HepG2 (cell line): Measurements from ENCODE around the gene CHST12. TPM values are rescaled to one million over a fixed set of nuclear protein-coding genes. Genes with fewer than 3 reads are reported as not detected.

Experiments used
- ATAC-seq: fragments of 200-7000 bp; cut with Tn5 transposase; 3 replicates; pipeline ENCODE4 v1.9.1; 2020; ENCODE audit warnings: mild to moderate bottlenecking, moderate library complexity
- BruUV-seq: library from RNA; stranded (reverse); fragments of 400-500 nt; replicated peaks from 2 replicates; lab custom pipeline; 2021; lab: Mats Ljungman, UMichigan
- CTCF ChIA-PET: fragments of 300-600 bp; formaldehyde crosslinking; extraction: SDS; loops from one replicate; lab custom pipeline; 2021; ENCODE audit warnings: low total read pairs, inconsistent platforms, low intra/inter-chr PET ratio; lab: Yijun Ruan, JAX
- POLR2A ChIA-PET: fragments of 350-600 bp; sonication (Branson Sonifier 250); formaldehyde crosslinking; loops from one replicate; lab custom pipeline; 2020; ENCODE audit warnings: antibody characterized with exemption, inconsistent platforms; lab: Yijun Ruan, JAX
- DNase-seq: peaks from one replicate; pipeline ENCODE4 v3.0.0-alpha.2; 2015; ENCODE audit warnings: low spot score
- FAIRE-seq: peaks from 3 replicates; lab custom pipeline; 2011; peaks lifted over from hg19 to GRCh38; lab: Jason Lieb, UNC
- H2AFZ ChIP-seq: one replicate; pipeline ENCODE4 v1.6.1; 2011; ENCODE audit warnings: low read length, inconsistent platforms
- H3K27ac ChIP-seq: fragments of 300-600 bp; 3 replicates; pipeline ENCODE4 v1.8.0; 2011; ENCODE audit warnings: mixed run types, mild to moderate bottlenecking, mixed read lengths, low read length, inconsistent platforms; ENCODE audit not compliant: insufficient read depth; ENCODE audit errors: extremely low read length
- H3K27me3 ChIP-seq, 2 experiments: fragments of 200-600 bp in 1 of 2; 2 replicates in 1 of 2; 3 replicates in 1 of 2; pipeline versions ENCODE4 v1.6.0 to v1.8.0; 2011; ENCODE audit warnings: low read length in 2 of 2, mild to moderate bottlenecking in 2 of 2, moderate library complexity in 2 of 2, inconsistent platforms in 1 of 2; ENCODE audit not compliant: insufficient read depth in 2 of 2, control insufficient read depth in 1 of 2
- H3K36me3 ChIP-seq, 2 experiments: fragments of 200-600 bp in 1 of 2; replicated peaks in 1 of 2; 2 replicates in 1 of 2; 3 replicates in 1 of 2; pipeline versions ENCODE4 v1.5.1 to v1.8.0; 2011; ENCODE audit warnings: low read length in 2 of 2, inconsistent platforms in 1 of 2; ENCODE audit not compliant: insufficient read depth in 2 of 2, control insufficient read depth in 1 of 2
- H3K4me1 ChIP-seq: 2 replicates; pipeline ENCODE4 v1.5.1; 2012; ENCODE audit warnings: low read length, inconsistent platforms; ENCODE audit not compliant: insufficient read depth
- H3K4me2 ChIP-seq: 2 replicates; pipeline ENCODE4 v1.6.0; 2011; ENCODE audit warnings: low read depth, low read length, inconsistent platforms
- H3K4me3 ChIP-seq, 3 experiments: fragments of 200-600 bp in 1 of 3; sonication (generic), shearing (Covaris generic) in 1 of 3; replicated peaks in 1 of 3; 2 replicates each; pipeline ENCODE4 v1.5.1; 2011 to 2016; ENCODE audit warnings: low read length in 3 of 3, inconsistent platforms in 2 of 3, low read depth in 2 of 3, mild to moderate bottlenecking in 2 of 3, control low read depth in 1 of 3, mixed read lengths in 1 of 3; ENCODE audit not compliant: insufficient read depth in 1 of 3
- H3K79me2 ChIP-seq: one replicate; pipeline ENCODE4 v1.6.1; 2011; ENCODE audit warnings: low read length, inconsistent platforms; ENCODE audit not compliant: insufficient read depth
- H3K9ac ChIP-seq: 2 replicates; pipeline ENCODE4 v1.6.0; 2011; ENCODE audit warnings: mild to moderate bottlenecking, low read depth, low read length, inconsistent platforms; ENCODE audit not compliant: insufficient read depth
- H3K9me3 ChIP-seq: 2 replicates; pipeline ENCODE4 v1.5.1; 2012; ENCODE audit warnings: mild to moderate bottlenecking, low read length
- H4K20me1 ChIP-seq: 2 replicates; pipeline ENCODE4 v1.6.0; 2011; ENCODE audit warnings: inconsistent platforms, mild to moderate bottlenecking, low read length, moderate library complexity; ENCODE audit not compliant: insufficient read depth
- AGO1 ChIP-seq: fragments of 200-400 bp; formaldehyde crosslinking; IDR thresholded peaks from 2 replicates; pipeline ENCODE4 v1.6.1; 2017; ENCODE audit warnings: mild to moderate bottlenecking, low read depth, low read length, moderate library complexity; ENCODE audit not compliant: poor library complexity, severe bottlenecking
- AGO2 ChIP-seq: fragments of 200-400 bp; formaldehyde crosslinking; optimal IDR thresholded peaks from 2 replicates; pipeline ENCODE3; 2017; ENCODE audit warnings: mild to moderate bottlenecking, low read depth, low read length, moderate library complexity
- BRF2 ChIP-seq: sonication (generic); formaldehyde crosslinking; IDR thresholded peaks from 2 replicates; pipeline ENCODE4 v1.8.1; 2022; ENCODE audit warnings: mild to moderate bottlenecking, missing genetic modification reagents
- ETV5 ChIP-seq: IDR thresholded peaks from 2 replicates; pipeline ENCODE4 v1.6.1; 2018; ENCODE audit warnings: missing biosample characterization, missing genetic modification reagents, inconsistent platforms, borderline replicate concordance
- NCOR1 ChIP-seq: fragments of 200-600 bp; sonication (generic); IDR thresholded peaks from 2 replicates; pipeline ENCODE4 v1.7.0; 2017; ENCODE audit warnings: antibody characterized with exemption, low read length, borderline replicate concordance
- PLRG1 ChIP-seq: fragments of 450-650 bp; conservative IDR thresholded peaks from 2 replicates; pipeline ENCODE4 v1.6.1; 2016
- RXRA ChIP-seq: sonication (generic); formaldehyde crosslinking; IDR thresholded peaks from 2 replicates; pipeline ENCODE4 v1.5.1; 2020; ENCODE audit warnings: missing genetic modification reagents
- XRCC5 ChIP-seq: fragments of 200-400 bp; formaldehyde crosslinking; optimal IDR thresholded peaks from 2 replicates; pipeline ENCODE3; 2017; ENCODE audit warnings: mild to moderate bottlenecking, low read length
- ZFP82 ChIP-seq: sonication (generic); formaldehyde crosslinking; IDR thresholded peaks from 2 replicates; pipeline ENCODE4 v1.5.1; 2020; ENCODE audit warnings: mild to moderate bottlenecking, missing genetic modification reagents, borderline replicate concordance
- ZNF138 ChIP-seq: sonication (generic); formaldehyde crosslinking; IDR thresholded peaks from 2 replicates; pipeline ENCODE4 v1.5.0; 2020; ENCODE audit warnings: mild to moderate bottlenecking, low read depth, missing genetic modification reagents
- ZNF781 ChIP-seq: sonication (generic); formaldehyde crosslinking; IDR thresholded peaks from 2 replicates; pipeline ENCODE4 v1.5.1; 2020; ENCODE audit warnings: borderline replicate concordance, mild to moderate bottlenecking, missing genetic modification reagents; ENCODE audit errors: not compliant biosample characterization
- WGBS: methylation state at CpG from one replicate; pipeline ENCODE4 v1.1.6; 2017; ENCODE audit warnings: low lambda C conversion rate; 5-methylcytosine and 5-hydroxymethylcytosine counted together
- in situ Hi-C: cut with HindIII; loops from 2 replicates; pipeline ENCODE4 v1.10.0; 2017; ENCODE audit warnings: low pct_unique_long_range_greater_than_20kb; ENCODE audit not compliant: extremely low pct_ligation_motif_present
- intact Hi-C: fragments of 100-400 bp; cut with micrococcal nuclease; formaldehyde crosslinking; loops from one replicate; pipeline ENCODE4 v1.10.0; 2022; ENCODE audit not compliant: unreplicated experiment
- polyA plus RNA-seq, 8 experiments: library from polyadenylated mRNA; depleted of rRNA in 3 of 8; stranded (reverse) in 7 of 8; unstranded in 1 of 8; fragments of >200 nt; fragmentation: Illumina TruSeq in 4 of 8; extraction: Trizol in 4 of 8; gene quantifications; 2 replicates each; pipeline versions ENCODE4 v1.2.1 to v1.2.3, GENCODE V29; 2011 to 2016; ENCODE audit warnings: low read depth in 4 of 8, missing spikeins in 1 of 8, mixed read lengths in 1 of 8; ENCODE audit not compliant: insufficient read depth in 1 of 8
- total RNA-seq, 5 experiments: library from RNA; depleted of rRNA; stranded (reverse); fragments of >200 nt; fragmentation: Illumina TruSeq; extraction: Trizol; gene quantifications; 2 replicates each; pipeline ENCODE4 v1.2.3, GENCODE V29; 2016; ENCODE audit warnings: low read depth in 1 of 5
- TF ChIP-seq, protein P1 (sequence below): sonication (generic); formaldehyde crosslinking; IDR thresholded peaks from 2 replicates; pipeline ENCODE4 v1.4.0; 2020; ENCODE audit warnings: missing genetic modification reagents

CHST12 gene
- total and polyA plus RNA-seq, 2 of the 13 experiments (the other 11 are each of a cell fraction or from before 2014, with no cell fraction given) = 6.4 to 15.8 TPM

DNA sequence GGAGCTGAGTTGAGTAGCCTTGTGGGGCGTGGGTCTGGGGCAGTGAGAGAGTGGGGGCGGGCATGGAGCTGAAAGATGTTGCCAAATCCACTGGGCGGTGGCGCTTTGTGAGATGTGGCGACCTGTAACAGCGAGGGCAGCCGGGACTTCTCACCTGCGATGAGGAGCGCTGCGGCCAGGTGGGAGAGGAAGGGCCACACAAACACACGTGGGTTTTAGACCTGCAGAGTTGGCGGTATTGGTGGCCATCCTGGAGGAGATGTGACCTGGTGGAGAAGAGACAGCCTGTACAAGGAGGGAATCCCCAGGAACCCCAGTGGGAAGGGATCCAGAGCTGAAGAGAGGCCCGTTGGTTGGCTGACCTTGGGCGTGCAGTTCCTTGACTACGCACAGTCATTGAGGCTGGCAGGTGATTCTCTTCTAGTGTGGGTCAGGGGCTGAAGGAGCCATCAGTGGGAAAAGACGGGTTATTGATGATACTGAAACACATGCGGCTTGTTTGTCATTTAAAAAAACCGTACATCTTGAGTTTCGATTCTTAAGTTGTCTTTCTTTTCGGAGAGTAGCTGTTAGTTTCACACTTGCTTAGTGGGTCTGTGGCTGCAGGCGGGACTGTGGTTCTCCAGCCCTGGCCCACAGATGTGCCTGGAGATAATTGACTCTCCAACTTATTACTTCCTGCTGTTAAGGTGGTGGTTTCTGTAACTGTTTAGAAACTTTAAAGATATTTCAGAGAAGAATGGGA is 2.4 kb downstream of the CHST12 start:
- Histone ChIP-seq H3K27me3 (no peaks in the 10 kb centered on the region), H3K36me3 (no peaks in the 10 kb centered on the region), H4K20me1 (peaks cover 8% of the 10 kb centered on the region; the same call in 1 of the 2 replicates), H3K79me2 (peaks cover 37% of the 10 kb centered on the region), H3K4me3 (peak overlapping the region in 1 of 3 experiments; percentile 80; a peak in 1 of 6 replicates), H3K4me1 (peaks cover 47% of the 10 kb centered on the region), H3K9ac (no peak overlapping the region), H3K9me3 (no peaks in the 10 kb centered on the region), H3K27ac (no peak overlapping the region), H2AFZ (no peak overlapping the region), H3K4me2 (peak overlapping the region; percentile 81; the same call in 1 of the 2 replicates)
- ChIA-PET CTCF (no interaction called here), POLR2A (no interaction called here)
- no peak for DNase-seq
- TF ChIP-seq, protein P1, sequence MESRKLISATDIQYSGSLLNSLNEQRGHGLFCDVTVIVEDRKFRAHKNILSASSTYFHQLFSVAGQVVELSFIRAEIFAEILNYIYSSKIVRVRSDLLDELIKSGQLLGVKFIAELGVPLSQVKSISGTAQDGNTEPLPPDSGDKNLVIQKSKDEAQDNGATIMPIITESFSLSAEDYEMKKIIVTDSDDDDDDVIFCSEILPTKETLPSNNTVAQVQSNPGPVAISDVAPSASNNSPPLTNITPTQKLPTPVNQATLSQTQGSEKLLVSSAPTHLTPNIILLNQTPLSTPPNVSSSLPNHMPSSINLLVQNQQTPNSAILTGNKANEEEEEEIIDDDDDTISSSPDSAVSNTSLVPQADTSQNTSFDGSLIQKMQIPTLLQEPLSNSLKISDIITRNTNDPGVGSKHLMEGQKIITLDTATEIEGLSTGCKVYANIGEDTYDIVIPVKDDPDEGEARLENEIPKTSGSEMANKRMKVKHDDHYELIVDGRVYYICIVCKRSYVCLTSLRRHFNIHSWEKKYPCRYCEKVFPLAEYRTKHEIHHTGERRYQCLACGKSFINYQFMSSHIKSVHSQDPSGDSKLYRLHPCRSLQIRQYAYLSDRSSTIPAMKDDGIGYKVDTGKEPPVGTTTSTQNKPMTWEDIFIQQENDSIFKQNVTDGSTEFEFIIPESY (CRISPR knock-in tag) = peak; percentile 20; the same call in 1 of the 2 replicates
- TF ChIP-seq AGO2 = peak; percentile 20
- TF ChIP-seq ZFP82 (CRISPR knock-in tag) = no peak
- no TSS peak for BruUV-seq
- WGBS = 96% methylated on average over 21 of the region's 21 CpGs
- in situ Hi-C loops (no loop called here), intact Hi-C loops (no loop called here)
- no peak for FAIRE-seq
- ATAC-seq = no peak

DNA sequence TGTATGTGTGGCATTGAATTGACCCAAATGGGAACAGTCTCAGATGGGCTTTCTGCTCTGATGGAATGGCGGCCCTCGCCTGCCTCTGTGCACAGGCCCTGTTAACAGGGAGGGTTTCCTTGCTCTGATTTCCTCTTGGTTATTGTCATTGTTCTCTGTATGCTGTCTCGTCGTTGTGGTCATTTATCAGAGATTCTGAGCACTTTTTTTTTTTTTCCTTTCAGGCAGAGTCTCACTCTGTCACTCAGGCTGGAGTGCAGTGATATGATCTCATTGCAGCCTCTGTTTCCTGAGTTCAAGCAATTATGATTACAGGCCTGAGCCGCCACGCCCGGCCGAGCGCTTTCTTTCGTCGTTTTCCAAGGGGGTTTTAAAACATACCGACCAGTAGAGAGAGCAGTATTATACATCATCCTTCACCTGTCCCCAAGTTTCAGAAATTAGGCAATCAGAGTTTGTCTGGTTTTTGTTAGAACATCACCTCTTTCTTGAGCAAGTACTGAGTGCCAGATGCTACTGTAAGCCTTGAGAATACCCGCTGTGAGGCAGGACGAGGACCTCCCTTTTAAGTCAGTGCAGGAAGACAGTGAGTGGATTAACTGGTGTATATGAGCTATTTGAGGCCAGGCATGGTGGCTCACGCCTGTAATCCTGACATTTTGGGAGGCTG is 6.5 kb downstream of the CHST12 start:
- no peak for FAIRE-seq
- Histone ChIP-seq H3K27ac (no peak overlapping the region), H2AFZ (no peak overlapping the region), H3K4me2 (no peak overlapping the region), H3K27me3 (no peaks in the 10 kb centered on the region), H3K9me3 (no peaks in the 10 kb centered on the region), H3K36me3 (no peaks in the 10 kb centered on the region), H3K79me2 (peaks cover 40% of the 10 kb centered on the region), H4K20me1 (0 out of 2 replicates have a peak, but pooled peaks cover 3% of the 10 kb centered on the region), H3K4me1 (peaks cover 58% of the 10 kb centered on the region), H3K4me3 (no peak overlapping the region), H3K9ac (no peak overlapping the region)
- no peak for DNase-seq
- ChIA-PET POLR2A (no interaction called here), CTCF (no interaction called here)
- BruUV-seq = no TSS peak
- intact Hi-C loops (no loop called here), in situ Hi-C loops (no loop called here)
- ATAC-seq = no peak
- WGBS = 94% methylated on average over 15 of the region's 15 CpGs
- TF ChIP-seq XRCC5 (no peak), NCOR1 (no peak), BRF2 (no peak), RXRA (no peak), AGO1 (no peak), ZNF138 (CRISPR knock-in tag) (no peak), PLRG1 (no peak), ETV5 (CRISPR knock-in tag) (no peak), ZNF781 (no peak)
